GM23338 (cell line): ENCODE measurements around the gene KHDC3L. TPM values are rescaled to one million over a fixed set of nuclear protein-coding genes. Genes with fewer than 3 reads are reported as not detected.

Experiments used
- ATAC-seq: fragments of 200-7000 bp; cut with Tn5 transposase; 3 replicates; pipeline ENCODE4 v1.9.1; 2020
- DNase-seq: peaks from one replicate; pipeline ENCODE4 v3.0.0-alpha.2; 2015; ENCODE audit warnings: low spot score
- H2AFZ ChIP-seq: fragments of 200-600 bp; sonication (generic); 2 replicates; pipeline ENCODE4 v1.8.0; 2016; ENCODE audit warnings: antibody characterized with exemption, mild to moderate bottlenecking, moderate library complexity
- H3F3A ChIP-seq: fragments of 200-600 bp; sonication (generic); replicated peaks from 2 replicates; pipeline ENCODE4 v1.8.0; 2017; ENCODE audit warnings: antibody characterized with exemption, mixed run types, low read depth
- H3K27ac ChIP-seq: fragments of 200-600 bp; sonication (generic); 2 replicates; pipeline ENCODE4 v1.6.1; 2016; ENCODE audit warnings: low read depth
- H3K27me3 ChIP-seq: fragments of 200-600 bp; sonication (generic); 2 replicates; pipeline ENCODE4 v1.8.0; 2016; ENCODE audit warnings: mild to moderate bottlenecking, mixed run types, moderate library complexity; ENCODE audit not compliant: insufficient read depth
- H3K36me3 ChIP-seq: fragments of 200-600 bp; sonication (generic); 2 replicates; pipeline ENCODE4 v1.8.0; 2016; ENCODE audit warnings: mild to moderate bottlenecking; ENCODE audit not compliant: insufficient read depth
- H3K4me1 ChIP-seq: fragments of 200-600 bp; sonication (generic); 2 replicates; pipeline ENCODE4 v1.8.0; 2016; ENCODE audit warnings: mild to moderate bottlenecking, moderate library complexity; ENCODE audit not compliant: insufficient read depth
- H3K4me2 ChIP-seq: fragments of 200-600 bp; sonication (generic); 2 replicates; pipeline ENCODE4 v1.7.1; 2017; ENCODE audit warnings: mixed run types
- H3K4me3 ChIP-seq: fragments of 200-600 bp; sonication (generic); 2 replicates; pipeline ENCODE4 v1.6.1; 2016; ENCODE audit warnings: mixed run types
- H3K79me2 ChIP-seq: fragments of 200-600 bp; sonication (generic); replicated peaks from 2 replicates; pipeline ENCODE4 v1.8.0; 2017; ENCODE audit warnings: mild to moderate bottlenecking; ENCODE audit not compliant: insufficient read depth
- H3K9me2 ChIP-seq: fragments of 200-600 bp; sonication (generic); 2 replicates; pipeline ENCODE4 v1.8.0; 2017; ENCODE audit not compliant: insufficient read depth
- H4K20me1 ChIP-seq: fragments of 200-600 bp; sonication (generic); replicated peaks from 2 replicates; pipeline ENCODE4 v1.8.0; 2017; ENCODE audit warnings: mild to moderate bottlenecking; ENCODE audit not compliant: insufficient read depth
- H3K27ac Mint-ChIP-seq: 2 replicates; pipeline ENCODE4 v1.8.0; 2020; ENCODE audit warnings: inconsistent platforms, mild to moderate bottlenecking, moderate library complexity, mixed read lengths
- H3K27me3 Mint-ChIP-seq: 3 replicates; pipeline ENCODE4 v1.8.0; 2022; ENCODE audit warnings: low read depth, mild to moderate bottlenecking, moderate library complexity, mixed read lengths, inconsistent platforms; ENCODE audit not compliant: insufficient read depth, poor library complexity
- H3K36me3 Mint-ChIP-seq: 3 replicates; pipeline ENCODE4 v1.8.0; 2021; ENCODE audit warnings: low read depth, mild to moderate bottlenecking, inconsistent platforms, moderate library complexity, mixed read lengths
- H3K4me1 Mint-ChIP-seq: 3 replicates; pipeline ENCODE4 v1.8.0; 2020; ENCODE audit warnings: mild to moderate bottlenecking, inconsistent platforms, mixed read lengths
- H3K4me3 Mint-ChIP-seq: 3 replicates; pipeline ENCODE4 v1.8.0; 2021; ENCODE audit warnings: moderate library complexity, mild to moderate bottlenecking, inconsistent platforms, mixed read lengths
- H3K9me3 Mint-ChIP-seq: 3 replicates; pipeline ENCODE4 v1.8.0; 2020; ENCODE audit warnings: moderate library complexity, mild to moderate bottlenecking, inconsistent platforms, mixed read lengths
- CREB1 ChIP-seq: fragments of 250-450 bp; sonication (Bioruptor Pico); IDR thresholded peaks from 2 replicates; pipeline ENCODE4 v1.5.0; 2020; ENCODE audit warnings: low read depth, mild to moderate bottlenecking, moderate library complexity
- EZH2 ChIP-seq: fragments of 200-600 bp; sonication (generic); IDR thresholded peaks from one replicate; pipeline ENCODE4 v1.8.0; 2017; ENCODE audit warnings: antibody characterized with exemption, mild to moderate bottlenecking, low read depth; ENCODE audit not compliant: unreplicated experiment
- EZH2phosphoT487 ChIP-seq: fragments of 200-600 bp; sonication (generic); IDR thresholded peaks from one replicate; pipeline ENCODE4 v1.8.1; 2018; ENCODE audit warnings: antibody characterized with exemption; ENCODE audit not compliant: unreplicated experiment
- JUNB ChIP-seq: IDR thresholded peaks from one replicate; pipeline ENCODE4 v1.6.1; 2016; ENCODE audit warnings: antibody characterized with exemption; ENCODE audit not compliant: unreplicated experiment
- NANOG ChIP-seq: IDR thresholded peaks from 2 replicates; pipeline ENCODE4 v1.6.1; 2016; ENCODE audit warnings: antibody characterized with exemption, borderline replicate concordance
- POLR2AphosphoS5 ChIP-seq: IDR thresholded peaks from 2 replicates; pipeline ENCODE4 v1.6.1; 2016; ENCODE audit warnings: antibody characterized with exemption, low read depth
- STAT1 ChIP-seq: IDR thresholded peaks from one replicate; pipeline ENCODE4 v1.6.1; 2016; ENCODE audit warnings: antibody characterized with exemption; ENCODE audit not compliant: unreplicated experiment
- ZNF114 ChIP-seq: fragments of 250-450 bp; sonication (Bioruptor Pico); IDR thresholded peaks from 2 replicates; pipeline ENCODE4 v1.5.0; 2020; ENCODE audit warnings: mild to moderate bottlenecking, moderate library complexity
- ZNF331 ChIP-seq: fragments of 250-450 bp; sonication (Bioruptor Pico); IDR thresholded peaks from 2 replicates; pipeline ENCODE4 v1.5.0; 2020; ENCODE audit warnings: low read depth, mild to moderate bottlenecking, moderate library complexity
- polyA plus RNA-seq: library from polyadenylated mRNA; unstranded; fragments of >200 nt; fragmentation: Nextera tagmentation; extraction: Ambion mirVana; gene quantifications from 2 replicates; pipeline ENCODE4 v1.2.1, GENCODE V29; 2016
- total RNA-seq: library from RNA; depleted of rRNA; stranded (reverse); fragments of >200 nt; shearing (Covaris generic); gene quantifications from 2 replicates; pipeline ENCODE4 v1.2.3, GENCODE V29; 2014
- TF ChIP-seq, protein P1 (sequence below), 2 experiments: fragments of 200-600 bp in 1 of 2; sonication (generic) in 1 of 2; conservative IDR thresholded peaks; 2 replicates each; pipeline versions ENCODE4 v1.5.1 to v1.6.1; 2016 to 2017; ENCODE audit warnings: antibody characterized with exemption in 2 of 2, low read depth in 2 of 2, mild to moderate bottlenecking in 2 of 2, moderate library complexity in 1 of 2
- TF ChIP-seq, protein P2 (sequence below): IDR thresholded peaks from one replicate; pipeline ENCODE4 v1.6.1; 2018; ENCODE audit warnings: antibody characterized with exemption; ENCODE audit not compliant: unreplicated experiment

KHDC3L gene
- total and polyA plus RNA-seq, 2 experiments from 2014 or later = not detected

DNA sequence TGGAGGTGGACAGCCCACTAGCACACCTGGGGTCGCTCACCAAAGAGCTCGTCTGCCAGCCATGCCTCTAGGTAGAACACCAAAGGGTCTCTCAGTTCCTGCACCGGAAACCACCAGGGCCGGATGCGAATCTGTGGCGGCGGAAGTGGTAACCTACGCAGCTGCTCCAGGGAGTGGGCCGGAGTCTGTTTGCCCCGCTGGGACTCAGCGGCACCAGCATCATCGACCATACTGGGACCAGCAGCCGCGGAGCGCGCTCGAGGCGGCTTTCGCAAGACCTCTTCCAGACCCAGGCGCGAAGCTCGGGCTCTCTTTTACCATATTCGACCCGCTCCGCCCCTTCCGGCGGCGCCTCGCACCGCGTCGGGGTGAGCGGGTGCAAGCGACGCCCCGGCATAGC lies 7.1 kb downstream of the KHDC3L start, which contains the start of gene OOEP:
Gene OOEP, minus strand, starts transcription at position 335 of the 400 bp plus-strand sequence. Its CDS starts 105 bp downstream, at position 230.
- H3K4me3 Mint-ChIP-seq = no peak within 1 kb of the TSS
- TF ChIP-seq CREB1 = no peak
- TF ChIP-seq EZH2 = no peak
- TF ChIP-seq, protein P1, sequence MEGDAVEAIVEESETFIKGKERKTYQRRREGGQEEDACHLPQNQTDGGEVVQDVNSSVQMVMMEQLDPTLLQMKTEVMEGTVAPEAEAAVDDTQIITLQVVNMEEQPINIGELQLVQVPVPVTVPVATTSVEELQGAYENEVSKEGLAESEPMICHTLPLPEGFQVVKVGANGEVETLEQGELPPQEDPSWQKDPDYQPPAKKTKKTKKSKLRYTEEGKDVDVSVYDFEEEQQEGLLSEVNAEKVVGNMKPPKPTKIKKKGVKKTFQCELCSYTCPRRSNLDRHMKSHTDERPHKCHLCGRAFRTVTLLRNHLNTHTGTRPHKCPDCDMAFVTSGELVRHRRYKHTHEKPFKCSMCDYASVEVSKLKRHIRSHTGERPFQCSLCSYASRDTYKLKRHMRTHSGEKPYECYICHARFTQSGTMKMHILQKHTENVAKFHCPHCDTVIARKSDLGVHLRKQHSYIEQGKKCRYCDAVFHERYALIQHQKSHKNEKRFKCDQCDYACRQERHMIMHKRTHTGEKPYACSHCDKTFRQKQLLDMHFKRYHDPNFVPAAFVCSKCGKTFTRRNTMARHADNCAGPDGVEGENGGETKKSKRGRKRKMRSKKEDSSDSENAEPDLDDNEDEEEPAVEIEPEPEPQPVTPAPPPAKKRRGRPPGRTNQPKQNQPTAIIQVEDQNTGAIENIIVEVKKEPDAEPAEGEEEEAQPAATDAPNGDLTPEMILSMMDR (conservative IDR thresholded peaks at IDR 0.05; ENCODE audit: low read depth in 2 of 2) = no peak
- no peak for TF ChIP-seq EZH2phosphoT487
- TF ChIP-seq POLR2AphosphoS5 = no peak
- TF ChIP-seq JUNB = no peak
- TF ChIP-seq ZNF114 (CRISPR knock-in tag) = no peak
- no peak for TF ChIP-seq STAT1
- no peak for TF ChIP-seq ZNF331 (CRISPR knock-in tag)
- H3K9me3 Mint-ChIP-seq = peaks cover 10% of the 10 kb centered on the region; the same call in 2 of the 3 replicates
- no peaks in the 10 kb centered on the region for H3K9me2 ChIP-seq
- H3K27ac ChIP-seq = no peak within 1 kb of the TSS
- 0 out of 2 replicates have a peak within 1 kb of the TSS, but pooled peaks have one; percentile 16 for H2AFZ ChIP-seq
- no peaks in the 10 kb centered on the region for H3F3A ChIP-seq
- H3K27me3 ChIP-seq = no peaks in the 10 kb centered on the region
- H3K4me2 ChIP-seq = no peak within 1 kb of the TSS
- H3K36me3 ChIP-seq = no peaks in the 10 kb centered on the region
- no peaks in the 10 kb centered on the region for H3K36me3 Mint-ChIP-seq
- H3K27ac Mint-ChIP-seq = no peak within 1 kb of the TSS
- DNase-seq (no peak), ATAC-seq (no peak)
- H3K4me1 ChIP-seq = peaks cover 11% of the 10 kb centered on the region; the same call in 1 of the 2 replicates
- no peaks in the 10 kb centered on the region for H3K79me2 ChIP-seq
- H3K4me1 Mint-ChIP-seq = peaks cover 8% of the 10 kb centered on the region
- H3K4me3 ChIP-seq = no peak within 1 kb of the TSS
- H4K20me1 ChIP-seq = no peaks in the 10 kb centered on the region
- H3K27me3 Mint-ChIP-seq = peaks cover 2% of the 10 kb centered on the region

- Histone ChIP-seq H3K4me1 (peaks cover 11% of the 10 kb centered on the region; the same call in 1 of the 2 replicates), H3K27ac (no peak overlapping the region), H4K20me1 (no peaks in the 10 kb centered on the region), H3K4me2 (no peak overlapping the region), H2AFZ (0 out of 2 replicates have a peak overlapping the region, but pooled peaks have one; percentile 14), H3K79me2 (no peaks in the 10 kb centered on the region), H3K27me3 (no peaks in the 10 kb centered on the region), H3F3A (no peaks in the 10 kb centered on the region), H3K36me3 (no peaks in the 10 kb centered on the region), H3K4me3 (no peak overlapping the region), H3K9me2 (no peaks in the 10 kb centered on the region)
- H3K27ac Mint-ChIP-seq = no peak overlapping the region
- H3K27me3 Mint-ChIP-seq = no peaks in the 10 kb centered on the region
- no peak for ATAC-seq
- DNase-seq = no peak
- peaks cover 8% of the 10 kb centered on the region for H3K4me1 Mint-ChIP-seq
- no peaks in the 10 kb centered on the region for H3K36me3 Mint-ChIP-seq
- H3K9me3 Mint-ChIP-seq = peaks cover 10% of the 10 kb centered on the region; the same call in 2 of the 3 replicates
- no peak overlapping the region for H3K4me3 Mint-ChIP-seq
- TF ChIP-seq EZH2 (no peak), NANOG (no peak), CREB1 (no peak), ZNF331 (CRISPR knock-in tag) (no peak), JUNB (no peak), STAT1 (no peak), ZNF114 (CRISPR knock-in tag) (no peak)
- TF ChIP-seq, protein P2, sequence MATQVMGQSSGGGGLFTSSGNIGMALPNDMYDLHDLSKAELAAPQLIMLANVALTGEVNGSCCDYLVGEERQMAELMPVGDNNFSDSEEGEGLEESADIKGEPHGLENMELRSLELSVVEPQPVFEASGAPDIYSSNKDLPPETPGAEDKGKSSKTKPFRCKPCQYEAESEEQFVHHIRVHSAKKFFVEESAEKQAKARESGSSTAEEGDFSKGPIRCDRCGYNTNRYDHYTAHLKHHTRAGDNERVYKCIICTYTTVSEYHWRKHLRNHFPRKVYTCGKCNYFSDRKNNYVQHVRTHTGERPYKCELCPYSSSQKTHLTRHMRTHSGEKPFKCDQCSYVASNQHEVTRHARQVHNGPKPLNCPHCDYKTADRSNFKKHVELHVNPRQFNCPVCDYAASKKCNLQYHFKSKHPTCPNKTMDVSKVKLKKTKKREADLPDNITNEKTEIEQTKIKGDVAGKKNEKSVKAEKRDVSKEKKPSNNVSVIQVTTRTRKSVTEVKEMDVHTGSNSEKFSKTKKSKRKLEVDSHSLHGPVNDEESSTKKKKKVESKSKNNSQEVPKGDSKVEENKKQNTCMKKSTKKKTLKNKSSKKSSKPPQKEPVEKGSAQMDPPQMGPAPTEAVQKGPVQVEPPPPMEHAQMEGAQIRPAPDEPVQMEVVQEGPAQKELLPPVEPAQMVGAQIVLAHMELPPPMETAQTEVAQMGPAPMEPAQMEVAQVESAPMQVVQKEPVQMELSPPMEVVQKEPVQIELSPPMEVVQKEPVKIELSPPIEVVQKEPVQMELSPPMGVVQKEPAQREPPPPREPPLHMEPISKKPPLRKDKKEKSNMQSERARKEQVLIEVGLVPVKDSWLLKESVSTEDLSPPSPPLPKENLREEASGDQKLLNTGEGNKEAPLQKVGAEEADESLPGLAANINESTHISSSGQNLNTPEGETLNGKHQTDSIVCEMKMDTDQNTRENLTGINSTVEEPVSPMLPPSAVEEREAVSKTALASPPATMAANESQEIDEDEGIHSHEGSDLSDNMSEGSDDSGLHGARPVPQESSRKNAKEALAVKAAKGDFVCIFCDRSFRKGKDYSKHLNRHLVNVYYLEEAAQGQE = no peak
- TF ChIP-seq, protein P1 (conservative IDR thresholded peaks at IDR 0.05; ENCODE audit: low read depth in 2 of 2) = no peak
Observed at GRCh38 chr6:73371984-73372383, 9.5 kb downstream of the KHDC3L start.
